HCT116 (cell line): Measurements from ENCODE around the gene ZNF202. TPM values are rescaled to one million over a fixed set of nuclear protein-coding genes. Genes with fewer than 3 reads are reported as not detected.

Experiments used
- ATAC-seq: fragments of 200-7000 bp; cut with Tn5 transposase; 2 replicates; pipeline ENCODE4 v1.9.1; 2020; ENCODE audit warnings: mild to moderate bottlenecking, moderate library complexity
- BruUV-seq: library from RNA; stranded (reverse); fragments of 400-500 nt; replicated peaks from 2 replicates; lab custom pipeline; 2021; lab: Mats Ljungman, UMichigan
- CTCF ChIA-PET: fragments of 300-600 bp; sonication (Branson Sonifier 250); formaldehyde crosslinking; loops from one replicate; lab custom pipeline; 2021; ENCODE audit warnings: antibody characterized with exemption; lab: Charles Lee
- POLR2A ChIA-PET: fragments of 300-600, 350-600 bp; sonication (Branson Sonifier 250); formaldehyde crosslinking; loops from one replicate; lab custom pipeline; 2021; ENCODE audit warnings: antibody characterized with exemption; lab: Charles Lee
- RAD21 ChIA-PET, 2 experiments: fragments of 300-600 bp; sonication (Branson Sonifier 250); formaldehyde crosslinking; loops; one replicate each; lab custom pipeline; 2023; ENCODE audit warnings: low total read pairs in 2 of 2; ENCODE audit not compliant: uncharacterized antibody in 2 of 2, unreplicated experiment in 2 of 2, low non-redundant PET in 1 of 2; lab: Charles Lee
- DNase-seq: peaks from one replicate; pipeline ENCODE4 v3.0.0-alpha.2; 2010; ENCODE audit warnings: low read depth, low spot score
- H2AFZ ChIP-seq: fragments of 200-600 bp; shearing (Covaris generic), sonication (generic); 2 replicates; pipeline ENCODE4 v1.6.1; 2017; ENCODE audit warnings: low read depth, mixed run types, mixed read lengths, antibody characterized with exemption, low read length; ENCODE audit not compliant: poor library complexity, severe bottlenecking
- H3K27ac ChIP-seq: 2 replicates; pipeline ENCODE4 v1.5.1; 2012; ENCODE audit warnings: low read depth, low read length
- H3K27me3 ChIP-seq: fragments of 200-600 bp; sonication (generic); 2 replicates; pipeline ENCODE4 v1.6.1; 2016; ENCODE audit warnings: mixed run types, low read length, mixed read lengths; ENCODE audit not compliant: insufficient read depth
- H3K36me3 ChIP-seq, 2 experiments: fragments of 200-500 bp in 1 of 2; fragments of 200-600 bp in 1 of 2; sonication (Bioruptor generic) in 1 of 2; sonication (generic) in 1 of 2; 2 replicates each; pipeline versions ENCODE4 v1.5.1 to v1.6.1; 2014 to 2016; ENCODE audit warnings: low read length in 2 of 2, inconsistent platforms in 1 of 2, mixed read lengths in 1 of 2, mixed run types in 1 of 2; ENCODE audit not compliant: insufficient read depth in 2 of 2, control insufficient read depth in 1 of 2
- H3K4me1 ChIP-seq, 2 experiments: fragments of 200-600 bp in 1 of 2; sonication (generic) in 1 of 2; 2 replicates each; pipeline versions ENCODE4 v1.5.1 to v1.6.1; 2012 to 2017; ENCODE audit warnings: low read length in 2 of 2, inconsistent platforms in 1 of 2, mild to moderate bottlenecking in 1 of 2, mixed read lengths in 1 of 2, mixed run types in 1 of 2, moderate library complexity in 1 of 2; ENCODE audit not compliant: insufficient read depth in 2 of 2, control insufficient read depth in 1 of 2
- H3K4me2 ChIP-seq: fragments of 200-600 bp; sonication (generic); 2 replicates; pipeline ENCODE4 v1.6.1; 2017; ENCODE audit warnings: mixed run types, low read length, mixed read lengths
- H3K4me3 ChIP-seq, 2 experiments: fragments of 200-600 bp in 1 of 2; sonication (generic) in 1 of 2; replicated peaks in 1 of 2; 2 replicates each; pipeline ENCODE4 v1.5.1; 2011 to 2016; ENCODE audit warnings: low read length in 2 of 2, control low read depth in 1 of 2, low read depth in 1 of 2, mild to moderate bottlenecking in 1 of 2, mixed read lengths in 1 of 2, mixed run types in 1 of 2
- H3K79me2 ChIP-seq: fragments of 200-600 bp; sonication (generic); 2 replicates; pipeline ENCODE4 v1.6.1; 2017; ENCODE audit warnings: mild to moderate bottlenecking, mixed run types, low read length, moderate library complexity, mixed read lengths; ENCODE audit not compliant: insufficient read depth
- H3K9ac ChIP-seq: fragments of 200-600 bp; sonication (generic); 2 replicates; pipeline ENCODE4 v1.6.1; 2016; ENCODE audit warnings: low read length, mixed read lengths
- H3K9me2 ChIP-seq: fragments of 200-600 bp; sonication (generic), shearing (Covaris generic); 2 replicates; pipeline ENCODE4 v1.6.1; 2017; ENCODE audit warnings: mixed run types, mild to moderate bottlenecking, moderate library complexity; ENCODE audit not compliant: insufficient read depth
- H3K9me3 ChIP-seq, 2 experiments: fragments of 200-500 bp in 1 of 2; fragments of 200-600 bp in 1 of 2; sonication (Bioruptor generic) in 1 of 2; sonication (generic) in 1 of 2; 2 replicates each; pipeline ENCODE4 v1.6.1; 2014 to 2017; ENCODE audit warnings: low read length in 2 of 2, mixed read lengths in 2 of 2, inconsistent platforms in 1 of 2, low read depth in 1 of 2, mild to moderate bottlenecking in 1 of 2, mixed run types in 1 of 2, moderate library complexity in 1 of 2; ENCODE audit not compliant: control insufficient read depth in 1 of 2, insufficient read depth in 1 of 2
- H4K20me1 ChIP-seq: fragments of 200-600 bp; sonication (generic), shearing (Covaris generic); 2 replicates; pipeline ENCODE4 v1.6.1; 2017; ENCODE audit warnings: mixed run types, mild to moderate bottlenecking, moderate library complexity; ENCODE audit not compliant: insufficient read depth
- ATF3 ChIP-seq: IDR thresholded peaks from 2 replicates; pipeline ENCODE4 v1.6.1; 2012
- CTCF ChIP-seq, 3 experiments: fragments of 200-600 bp in 1 of 3; sonication (generic) in 1 of 3; IDR thresholded peaks in 2 of 3; conservative IDR thresholded peaks in 1 of 3; 2 replicates each; pipeline ENCODE4 v1.5.1; 2012 to 2017; ENCODE audit warnings: low read depth in 2 of 3, low read length in 2 of 3, antibody characterized with exemption in 1 of 3, borderline replicate concordance in 1 of 3, control low read depth in 1 of 3, mild to moderate bottlenecking in 1 of 3, mixed read lengths in 1 of 3, mixed run types in 1 of 3, moderate library complexity in 1 of 3; ENCODE audit not compliant: insufficient read depth in 1 of 3
- EGR1 ChIP-seq: IDR thresholded peaks from 2 replicates; pipeline ENCODE4 v1.6.1; 2012; ENCODE audit warnings: low read depth
- ELF1 ChIP-seq: IDR thresholded peaks from 2 replicates; pipeline ENCODE4 v1.6.1; 2012; ENCODE audit warnings: low read depth, borderline replicate concordance
- EZH2phosphoT487 ChIP-seq: fragments of 200-600 bp; IDR thresholded peaks from 2 replicates; pipeline ENCODE4 v1.6.1; 2018; ENCODE audit warnings: antibody characterized with exemption, borderline replicate concordance
- FOSL1 ChIP-seq: IDR thresholded peaks from 2 replicates; pipeline ENCODE4 v1.6.1; 2012; ENCODE audit warnings: low read depth
- JUND ChIP-seq: IDR thresholded peaks from 2 replicates; pipeline ENCODE4 v1.6.1; 2012
- MAX ChIP-seq: IDR thresholded peaks from 2 replicates; pipeline ENCODE4 v1.6.1; 2012
- POLR2AphosphoS5 ChIP-seq: IDR thresholded peaks from 2 replicates; pipeline ENCODE4 v1.6.1; 2011; ENCODE audit warnings: mild to moderate bottlenecking, low read depth, low read length, moderate library complexity
- RAD21 ChIP-seq: IDR thresholded peaks from 2 replicates; pipeline ENCODE4 v1.6.1; 2012; ENCODE audit warnings: low read depth, mild to moderate bottlenecking
- REST ChIP-seq: IDR thresholded peaks from 2 replicates; pipeline ENCODE4 v1.6.1; 2012; ENCODE audit warnings: low read depth
- SP1 ChIP-seq: IDR thresholded peaks from 2 replicates; pipeline ENCODE4 v1.6.1; 2012; ENCODE audit warnings: low read depth
- SRF ChIP-seq: IDR thresholded peaks from 2 replicates; pipeline ENCODE4 v1.6.1; 2012; ENCODE audit warnings: low read depth
- TCF7L2 ChIP-seq: IDR thresholded peaks from 2 replicates; pipeline ENCODE4 v1.7.0; 2011; ENCODE audit warnings: borderline replicate concordance, inconsistent platforms; ENCODE audit not compliant: insufficient read depth, insufficient read length; ENCODE audit errors: extremely low read depth
- YY1 ChIP-seq: IDR thresholded peaks from 2 replicates; pipeline ENCODE4 v1.6.1; 2011; ENCODE audit warnings: low read length, low read depth, moderate library complexity, mild to moderate bottlenecking; ENCODE audit not compliant: insufficient replicate concordance; ENCODE audit errors: extremely low read depth
- ZFX ChIP-seq: fragments of 450-650 bp; IDR thresholded peaks from 2 replicates; pipeline ENCODE4 v1.6.1; 2017
- ZNF274 ChIP-seq: fragments of 200-500 bp; sonication (Bioruptor generic); IDR thresholded peaks from 2 replicates; pipeline ENCODE4 v1.6.1; 2014; ENCODE audit warnings: mild to moderate bottlenecking, low read depth, low read length, inconsistent platforms
- intact Hi-C: fragments of 100-400 bp; cut with micrococcal nuclease; formaldehyde crosslinking; loops from 2 replicates; pipeline ENCODE4 v1.10.0; 2022
- total RNA-seq: library from RNA; stranded (reverse); gene quantifications from one replicate; pipeline ENCODE4 v1.2.1, GENCODE V29; 2021; ENCODE audit not compliant: unreplicated experiment

ZNF202 gene
- total RNA-seq, 1 experiment from 2014 or later: 16.9 TPM

- 0 out of 2 replicates have a peak, but pooled peaks cover 6% of the 10 kb centered on the region for H4K20me1 ChIP-seq
- ChIA-PET CTCF (no interaction called here), POLR2A (no interaction called here), RAD21 (no interaction called here)
- H3K9me3 ChIP-seq: no peaks in the 10 kb centered on the region
- H3K27me3 ChIP-seq: no peaks in the 10 kb centered on the region
- no TSS peak for BruUV-seq
- no peak overlapping the region for H2AFZ ChIP-seq
- H3K27ac ChIP-seq: no peak overlapping the region
- no peak for TF ChIP-seq EGR1
- no peak for TF ChIP-seq TCF7L2
- no peak for TF ChIP-seq JUND
- no peak for TF ChIP-seq CTCF (IDR thresholded peaks at IDR 0.05 in 2 of 3, conservative IDR thresholded peaks at IDR 0.05 in 1 of 3; ENCODE audit: borderline replicate concordance in 1 of 3, insufficient read depth in 1 of 3, low read depth in 2 of 3, low read length in 2 of 3)
- no peak for TF ChIP-seq REST
- TF ChIP-seq MAX: no peak
- no peak for TF ChIP-seq FOSL1
- TF ChIP-seq ZNF274: no peak
- no peak for TF ChIP-seq SP1
- TF ChIP-seq ATF3: no peak
- no peak for TF ChIP-seq ELF1
- no peak for TF ChIP-seq POLR2AphosphoS5
- no peak for TF ChIP-seq EZH2phosphoT487
- TF ChIP-seq SRF: no peak
- TF ChIP-seq YY1: no peak
- TF ChIP-seq RAD21: no peak
- TF ChIP-seq ZFX: no peak
- no peaks in the 10 kb centered on the region for H3K9me2 ChIP-seq
- H3K79me2 ChIP-seq: peaks cover 96% of the 10 kb centered on the region
- no peak overlapping the region for H3K4me3 ChIP-seq
- peaks cover 3 to 10% of the 10 kb centered on the region in 2 experiments; a peak in 3 of 4 replicates for H3K4me1 ChIP-seq
- DNase-seq: no peak
- ATAC-seq: no peak
- intact Hi-C loops: no loop called here
- no peak overlapping the region for H3K9ac ChIP-seq
- H3K4me2 ChIP-seq: no peak overlapping the region
- peaks cover 10 to 18% of the 10 kb centered on the region in 2 experiments for H3K36me3 ChIP-seq
Observed at GRCh38 chr11:123736769-123737168, 4.7 kb downstream of the ZNF202 start.
